SK-N-SH (cell line): Measurements from ENCODE around the gene TLDC2. TPM values are rescaled to one million over a fixed set of nuclear protein-coding genes. Genes with fewer than 3 reads are reported as not detected.

ENCODE experiments used
- CTCF ChIA-PET: fragments of 300-600, 350-600 bp; formaldehyde crosslinking; extraction: SDS; loops from one replicate; lab custom pipeline; 2021; lab: Yijun Ruan, JAX
- POLR2A ChIA-PET: fragments of 350-600 bp; sonication (Branson Sonifier 250); formaldehyde crosslinking; extraction: SDS; loops from one replicate; lab custom pipeline; 2020; ENCODE audit warnings: antibody characterized with exemption, inconsistent platforms; lab: Yijun Ruan, JAX
- DNase-seq: peaks from one replicate; pipeline ENCODE4 v3.0.0; 2012
- H2AFZ ChIP-seq: fragments of 200-600 bp; sonication (generic); 2 replicates; pipeline ENCODE4 v1.8.1; 2016; ENCODE audit warnings: antibody characterized with exemption, mild to moderate bottlenecking, low read depth
- H3F3A ChIP-seq: fragments of 200-600 bp; sonication (generic); replicated peaks from 2 replicates; pipeline ENCODE3; 2016; ENCODE audit warnings: antibody characterized with exemption, mild to moderate bottlenecking; ENCODE audit not compliant: insufficient read depth
- H3K27ac ChIP-seq, 2 experiments: fragments of 200-500 bp in 1 of 2; fragments of 200-600 bp in 1 of 2; sonication (Bioruptor generic) in 1 of 2; sonication (generic), shearing (Covaris generic) in 1 of 2; 2 replicates each; pipeline versions ENCODE4 v1.5.1 to v1.6.1; 2014 to 2016; ENCODE audit warnings: low read depth in 2 of 2, inconsistent platforms in 1 of 2, low read length in 1 of 2, mild to moderate bottlenecking in 1 of 2, mixed read lengths in 1 of 2
- H3K27me3 ChIP-seq: fragments of 200-600 bp; sonication (generic), shearing (Covaris generic); 2 replicates; pipeline ENCODE4 v1.6.1; 2016; ENCODE audit warnings: mixed run types; ENCODE audit not compliant: insufficient read depth
- H3K36me3 ChIP-seq, 2 experiments: fragments of 200-500 bp in 1 of 2; fragments of 200-600 bp in 1 of 2; sonication (Bioruptor generic) in 1 of 2; sonication (generic) in 1 of 2; replicated peaks in 1 of 2; 2 replicates each; pipeline versions ENCODE3 to v1.5.1; 2014 to 2016; ENCODE audit warnings: low read length in 1 of 2, mild to moderate bottlenecking in 1 of 2; ENCODE audit not compliant: insufficient read depth in 2 of 2, control insufficient read depth in 1 of 2
- H3K4me1 ChIP-seq, 2 experiments: fragments of 200-500 bp in 1 of 2; fragments of 200-600 bp in 1 of 2; sonication (Bioruptor generic) in 1 of 2; sonication (generic), shearing (Covaris generic) in 1 of 2; 2 replicates each; pipeline versions ENCODE4 v1.5.1 to v1.6.1; 2014 to 2016; ENCODE audit warnings: low read depth in 1 of 2, low read length in 1 of 2, mixed run types in 1 of 2; ENCODE audit not compliant: insufficient read depth in 2 of 2, control insufficient read depth in 1 of 2
- H3K4me2 ChIP-seq: fragments of 200-600 bp; sonication (generic), shearing (Covaris generic); 2 replicates; pipeline ENCODE4 v1.6.1; 2017; ENCODE audit warnings: mixed run types
- H3K4me3 ChIP-seq, 2 experiments: fragments of 200-500 bp in 1 of 2; fragments of 200-600 bp in 1 of 2; sonication (Bioruptor generic) in 1 of 2; sonication (generic), shearing (Covaris generic) in 1 of 2; 2 replicates each; pipeline versions ENCODE4 v1.5.1 to v1.8.1; 2014 to 2016; ENCODE audit warnings: low read depth in 2 of 2, inconsistent platforms in 1 of 2, low read length in 1 of 2, mild to moderate bottlenecking in 1 of 2, mixed read lengths in 1 of 2, moderate library complexity in 1 of 2
- H3K79me2 ChIP-seq: fragments of 200-600 bp; sonication (generic); 2 replicates; pipeline ENCODE4 v1.8.1; 2017; ENCODE audit warnings: mild to moderate bottlenecking; ENCODE audit not compliant: insufficient read depth
- H3K9ac ChIP-seq: fragments of 200-600 bp; sonication (generic); 2 replicates; pipeline ENCODE4 v1.6.1; 2017; ENCODE audit warnings: mixed run types
- H3K9me2 ChIP-seq: fragments of 200-600 bp; sonication (generic); 2 replicates; pipeline ENCODE4 v1.6.1; 2017; ENCODE audit warnings: mixed run types
- H3K9me3 ChIP-seq: fragments of 200-600 bp; sonication (generic); 2 replicates; pipeline ENCODE4 v1.6.1; 2017; ENCODE audit warnings: mixed run types, mild to moderate bottlenecking, moderate library complexity
- H4K20me1 ChIP-seq: fragments of 200-600 bp; sonication (generic); 2 replicates; pipeline ENCODE4 v1.6.1; 2017; ENCODE audit warnings: mild to moderate bottlenecking, mixed run types; ENCODE audit not compliant: insufficient read depth
- EP300 ChIP-seq, 2 experiments: IDR thresholded peaks; 2 replicates each; pipeline versions ENCODE4 v1.4.0 to v1.6.1; 2012; ENCODE audit warnings: borderline replicate concordance in 1 of 2, low read depth in 1 of 2, low read length in 1 of 2
- GABPA ChIP-seq: IDR thresholded peaks from 2 replicates; pipeline ENCODE4 v1.4.0; 2012; ENCODE audit warnings: low read depth, mild to moderate bottlenecking
- IRF3 ChIP-seq: fragments of 150-350 bp; IDR thresholded peaks from 2 replicates; pipeline ENCODE4 v1.6.1; 2016; ENCODE audit warnings: mild to moderate bottlenecking, low read depth, low read length
- MAX ChIP-seq: IDR thresholded peaks from 2 replicates; pipeline ENCODE4 v1.4.0; 2012; ENCODE audit warnings: low read depth
- MXI1 ChIP-seq: IDR thresholded peaks from 2 replicates; pipeline ENCODE4 v1.6.1; 2012; ENCODE audit warnings: mild to moderate bottlenecking, low read depth, low read length, improper control_type of control experiment
- NRF1 ChIP-seq: IDR thresholded peaks from 2 replicates; pipeline ENCODE4 v1.6.1; 2012; ENCODE audit warnings: low read depth, mild to moderate bottlenecking, low read length
- PBX3 ChIP-seq: IDR thresholded peaks from 2 replicates; pipeline ENCODE4; 2012
- RCOR1 ChIP-seq: fragments of 150-350 bp; IDR thresholded peaks from 2 replicates; pipeline ENCODE4 v1.6.1; 2017; ENCODE audit warnings: antibody characterized with exemption, low read length
- RFX5 ChIP-seq: IDR thresholded peaks from 2 replicates; pipeline ENCODE4 v1.6.1; 2012; ENCODE audit warnings: mild to moderate bottlenecking, improper control_type of control experiment, low read length
- RXRA ChIP-seq: IDR thresholded peaks from 2 replicates; pipeline ENCODE4 v1.4.0; 2012; ENCODE audit warnings: low read depth, mild to moderate bottlenecking, borderline replicate concordance
- TEAD4 ChIP-seq: IDR thresholded peaks from 2 replicates; pipeline ENCODE4 v1.4.0; 2012; ENCODE audit warnings: mild to moderate bottlenecking, borderline replicate concordance; ENCODE audit not compliant: insufficient read depth
- USF2 ChIP-seq: fragments of 150-350 bp; IDR thresholded peaks from 2 replicates; pipeline ENCODE4 v1.6.1; 2017; ENCODE audit warnings: antibody characterized with exemption, low read length, low read depth, borderline replicate concordance
- YY1 ChIP-seq: IDR thresholded peaks from 2 replicates; pipeline ENCODE4 v1.4.0; 2012; ENCODE audit warnings: low read depth, mild to moderate bottlenecking
- ZBTB33 ChIP-seq: IDR thresholded peaks from 2 replicates; pipeline ENCODE4 v1.4.0; 2012; ENCODE audit warnings: low read depth, borderline replicate concordance
- WGBS: methylation state at CpG from one replicate; pipeline ENCODE4 v1.1.6; 2017; ENCODE audit warnings: low lambda C conversion rate; 5-methylcytosine and 5-hydroxymethylcytosine counted together
- polyA plus RNA-seq, 3 experiments: library from polyadenylated mRNA; depleted of rRNA; stranded (reverse); fragments of >200 nt; gene quantifications; 2 replicates each; pipeline ENCODE4 v1.2.3, GENCODE V29; 2012

TLDC2 gene
- polyA plus RNA-seq, 1 of the 3 experiments (the other 2 are of a cell fraction) = 0.02 TPM

- H3K9me2 ChIP-seq = no peaks in the 10 kb centered on the region
- no peak overlapping the region for H3K27ac ChIP-seq
- 90% methylated on average over 2 of the region's 12 CpGs for WGBS
- DNase-seq = no peak
- H3K79me2 ChIP-seq = peaks cover 94% of the 10 kb centered on the region
- ChIA-PET CTCF (interaction anchor here (0.9 kb wide), 1 partner anchor 11 kb away, joined by 5 read pairs; a partner anchor contains a TSS), POLR2A (no interaction called here)
- H3K9me3 ChIP-seq = no peaks in the 10 kb centered on the region
- H3F3A ChIP-seq = peaks cover 23% of the 10 kb centered on the region
- no peaks in the 10 kb centered on the region for H3K27me3 ChIP-seq
- H2AFZ ChIP-seq = no peak overlapping the region
- H3K36me3 ChIP-seq = no peaks in the 10 kb centered on the region
- H4K20me1 ChIP-seq = peaks cover 37% of the 10 kb centered on the region
- no peak overlapping the region for H3K4me3 ChIP-seq
- H3K4me1 ChIP-seq = peaks cover 15 to 34% of the 10 kb centered on the region in 2 experiments; a peak in 3 of 4 replicates
- TF ChIP-seq TEAD4 = no peak
- no peak overlapping the region for H3K9ac ChIP-seq
- H3K4me2 ChIP-seq = no peak overlapping the region
Measured at GRCh38 chr20:36852187-36852586, 23.8 kb upstream of the TLDC2 start.

- CTCF ChIA-PET = interaction anchor here (0.7 to 2.4 kb wide), 5 partner anchors 9 to 348 kb away, joined by 3 to 8 read pairs (median 4); partner anchors contain the start of gene DSN1
- H4K20me1 ChIP-seq = peaks cover 48% of the 10 kb centered on the region
- H3K27ac ChIP-seq = no peak overlapping the region
Measured at GRCh38 chr20:36854348-36855240, 21.3 kb upstream of the TLDC2 start.

More at GRCh38 chr20:36854348-36855240, 21.3 kb upstream of the TLDC2 start:
- no peak overlapping the region for H3K4me2 ChIP-seq
- H3K27me3 ChIP-seq = no peaks in the 10 kb centered on the region
- no peaks in the 10 kb centered on the region for H3K9me2 ChIP-seq
- H2AFZ ChIP-seq = no peak overlapping the region
- no peak overlapping the region for H3K9ac ChIP-seq
- peaks cover 0 to 3% of the 10 kb centered on the region in 2 experiments for H3K36me3 ChIP-seq
- no peak for DNase-seq
- H3K4me3 ChIP-seq = no peak overlapping the region
- H3F3A ChIP-seq = peaks cover 13% of the 10 kb centered on the region
- no peak for TF ChIP-seq ZBTB33
- no peak for TF ChIP-seq YY1
- no peak for TF ChIP-seq TEAD4
- TF ChIP-seq IRF3 = no peak
- no peak for TF ChIP-seq RFX5
- TF ChIP-seq PBX3 = no peak
- TF ChIP-seq EP300 (IDR thresholded peaks at IDR 0.05; ENCODE audit: borderline replicate concordance in 1 of 2, low read depth in 1 of 2, low read length in 1 of 2) = no peak
- TF ChIP-seq RXRA = no peak
- TF ChIP-seq NRF1 = no peak
- no peak for TF ChIP-seq GABPA
- no peak for TF ChIP-seq MXI1
- TF ChIP-seq USF2 = no peak
- no peak for TF ChIP-seq RCOR1
- no peak for TF ChIP-seq MAX
- no peaks in the 10 kb centered on the region for H3K9me3 ChIP-seq
- POLR2A ChIA-PET = no interaction called here
- WGBS = 94% methylated on average over 18 of the region's 21 CpGs
- H3K79me2 ChIP-seq = peaks cover 98% of the 10 kb centered on the region
- peaks cover 15 to 34% of the 10 kb centered on the region in 2 experiments; a peak in 3 of 4 replicates for H3K4me1 ChIP-seq
